ENCODE measurements around the gene MAPK11. TPM values are rescaled to one million over a fixed set of nuclear protein-coding genes. Genes with fewer than 3 reads are reported as not detected.

MAPK11 gene
- total and polyA plus RNA-seq, 10 of the 15 experiments (the other 5 are each of a cell fraction or from before 2014, with no cell fraction given): 0.05 to 12.8 (median 3.7) TPM

GRCh38 chr22:50246242-50247175 is 23.7 kb downstream of the MAPK11 start:
- Histone ChIP-seq H3K27ac (ENCODE audit: control insufficient read depth, insufficient read depth) (no peak overlapping the region), H3K36me3 (ENCODE audit: control insufficient read depth in 2 of 2, insufficient read depth in 2 of 2, low read length in 1 of 2) (peaks cover 6 to 14% of the 10 kb centered on the region in 2 experiments; a peak in 3 of 4 replicates), H3K4me2 (ENCODE audit: control insufficient read depth, insufficient read depth) (peak overlapping the region; percentile 91), H4K20me1 (ENCODE audit: control insufficient read depth, insufficient read depth) (no peaks in the 10 kb centered on the region; the same call in none of the 2 replicates), H3K27me3 (replicated peaks in 1 of 2; ENCODE audit: control insufficient read depth in 2 of 2, insufficient read depth in 2 of 2, low read length in 1 of 2) (no peaks in the 10 kb centered on the region), H3K4me1 (ENCODE audit: control insufficient read depth, insufficient read depth, low read length) (peaks cover 29% of the 10 kb centered on the region), H3K79me2 (ENCODE audit: control insufficient read depth, insufficient read depth, low read length) (peaks cover 51% of the 10 kb centered on the region), H3K9me3 (replicated peaks; ENCODE audit: control insufficient read depth, insufficient read depth, low read length) (no peaks in the 10 kb centered on the region), H2AFZ (ENCODE audit: control insufficient read depth, low read depth, low read length) (no peak overlapping the region), H3K4me3 (peak overlapping the region; percentile 73), H3K9ac (ENCODE audit: control insufficient read depth, insufficient read depth, low read length) (no peak overlapping the region)
- in situ Hi-C loops (cut with MboI): no loop called here
- ChIA-PET RAD21 (ENCODE audit: unreplicated experiment) (no interaction called here), POLR2A (interaction anchor here (1.0 kb wide), 1 partner anchor 60 kb away, joined by 3 read pairs; no protein-coding TSS in a partner anchor), CTCF (interaction anchor here (1.2 to 1.6 kb wide), 2 partner anchors 9 to 14 kb away, joined by 3 read pairs; no protein-coding TSS in a partner anchor), SMC1A (ENCODE audit: uncharacterized antibody, unreplicated experiment) (no interaction called here)
- BruUV-seq (replicated peaks): no TSS peak
- intact Hi-C loops (cut with micrococcal nuclease; ENCODE audit: unreplicated experiment): loop anchor here (10.0 kb wide), 1 partner anchor 228 kb away; the partner anchor contains the start of gene SBF1
- FAIRE-seq (no peak), DNase-seq (ENCODE audit: low read depth, low spot score) (no peak), ATAC-seq (no peak)
- TF ChIP-seq ZBTB11 (CRISPR knock-in tag; IDR thresholded peaks at IDR 0.05) (no peak), POU2F2 (IDR thresholded peaks at IDR 0.05; ENCODE audit: borderline replicate concordance, low read depth, low read length) (0 out of 3 replicates have a peak, but pooled peaks have one; percentile 12), CTCF (IDR thresholded peaks at IDR 0.05 in 2 of 3, conservative IDR thresholded peaks at IDR 0.05 in 1 of 3; ENCODE audit: control insufficient read depth in 2 of 3, extremely low read depth in 1 of 3, insufficient read depth in 1 of 3, low read depth in 3 of 3, low read length in 3 of 3) (peak in 2 of 3 experiments; percentile 11 to 14; a peak in 2 of 6 replicates), KAT2A (conservative IDR thresholded peaks at IDR 0.05; ENCODE audit: control insufficient read depth, low read depth, low read length) (no peak), POLR2A (IDR thresholded peaks at IDR 0.05; ENCODE audit: low read depth, low read length) (peak; percentile 32; the same call in 1 of the 2 replicates), STAT1 (conservative IDR thresholded peaks at IDR 0.05) (no peak)
- WGBS (ENCODE audit: insufficient coverage, insufficient replicate concordance, low lambda C conversion rate, missing lambda C conversion rate): 73% methylated on average over 18 of the region's 20 CpGs

Data from GM12878 (cell line).